CD14-positive monocyte (primary cell): Measurements from ENCODE around the gene SYTL4. TPM values are rescaled to one million over a fixed set of nuclear protein-coding genes. Genes with fewer than 3 reads are reported as not detected.
"Not testable (repeated sequence)": the region's sequence is repeated elsewhere in the genome, so short reads cannot be mapped to it uniquely, and the experiment has no call there.

Source experiments
- DNase-seq, 3 donors: peaks; one replicate each; pipeline ENCODE4 v3.0.0-alpha.2; 2011 to 2022
- H2AFZ ChIP-seq: 2 replicates; pipeline ENCODE4 v1.6.0; 2012; ENCODE audit warnings: mild to moderate bottlenecking, low read depth, low read length, inconsistent platforms; ENCODE audit not compliant: insufficient read depth, poor library complexity, severe bottlenecking
- H3K27ac ChIP-seq, 2 donors: 1 replicate in 1 of 2; 2 replicates in 1 of 2; pipeline ENCODE4 v1.5.1; 2012 to 2013; ENCODE audit warnings: low read length in 2 of 2, control low read depth in 1 of 2, inconsistent platforms in 1 of 2, low read depth in 1 of 2, mild to moderate bottlenecking in 1 of 2
- H3K27me3 ChIP-seq, 2 donors: one replicate each; pipeline versions ENCODE4 v1.6.0 to v1.6.1; 2011 to 2013; ENCODE audit warnings: low read length in 2 of 2; ENCODE audit not compliant: control insufficient read depth in 2 of 2, insufficient read depth in 2 of 2
- H3K36me3 ChIP-seq, 2 donors: replicated peaks in 1 of 2; 1 replicate in 1 of 2; 2 replicates in 1 of 2; pipeline versions ENCODE4 v1.5.1 to v1.6.1; 2012 to 2013; ENCODE audit warnings: low read length in 2 of 2, control low read depth in 1 of 2, inconsistent platforms in 1 of 2, mild to moderate bottlenecking in 1 of 2; ENCODE audit not compliant: insufficient read depth in 2 of 2, control insufficient read depth in 1 of 2
- H3K4me1 ChIP-seq, 2 donors: 1 replicate in 1 of 2; 2 replicates in 1 of 2; pipeline versions ENCODE4 v1.5.1 to v1.6.1; 2012 to 2013; ENCODE audit warnings: low read length in 2 of 2, control low read depth in 1 of 2, inconsistent platforms in 1 of 2, mild to moderate bottlenecking in 1 of 2, moderate library complexity in 1 of 2; ENCODE audit not compliant: insufficient read depth in 2 of 2, control insufficient read depth in 1 of 2
- H3K4me2 ChIP-seq: replicated peaks from 2 replicates; pipeline ENCODE3; 2012; ENCODE audit warnings: low read length, moderate library complexity, mild to moderate bottlenecking; ENCODE audit not compliant: poor library complexity, severe bottlenecking; ENCODE audit errors: extremely low read depth
- H3K4me3 ChIP-seq, 3 experiments: fragments of 200-600 bp in 1 of 3; sonication (generic) in 1 of 3; replicated peaks in 1 of 3; 1 replicate in 2 of 3; 2 replicates in 1 of 3; pipeline ENCODE4 v1.5.1; 2011 to 2013; ENCODE audit warnings: low read length in 3 of 3, mild to moderate bottlenecking in 3 of 3, control low read depth in 2 of 3, low read depth in 2 of 3, inconsistent platforms in 1 of 3, moderate library complexity in 1 of 3
- H3K79me2 ChIP-seq: 2 replicates; pipeline ENCODE4 v1.6.0; 2012; ENCODE audit warnings: mild to moderate bottlenecking, control low read depth, inconsistent platforms, low read length, moderate library complexity; ENCODE audit not compliant: insufficient read depth
- H3K9ac ChIP-seq: 2 replicates; pipeline ENCODE4 v1.6.0; 2017; ENCODE audit warnings: low read length, mild to moderate bottlenecking; ENCODE audit not compliant: insufficient read depth, poor library complexity, severe bottlenecking
- H3K9me3 ChIP-seq, 2 donors: replicated peaks in 1 of 2; 1 replicate in 1 of 2; 2 replicates in 1 of 2; pipeline versions ENCODE4 v1.5.1 to v1.6.1; 2012 to 2013; ENCODE audit warnings: low read length in 2 of 2, control low read depth in 1 of 2; ENCODE audit not compliant: control insufficient read depth in 1 of 2, insufficient read depth in 1 of 2
- H4K20me1 ChIP-seq: 2 replicates; pipeline ENCODE4 v1.6.0; 2012; ENCODE audit warnings: mild to moderate bottlenecking, low read length, control low read depth, moderate library complexity; ENCODE audit not compliant: insufficient read depth
- H3K27ac Mint-ChIP-seq, 7 donors: one replicate each; pipeline ENCODE4 v1.8.0; 2020; ENCODE audit warnings: mild to moderate bottlenecking in 7 of 7, mixed read lengths in 7 of 7, moderate library complexity in 6 of 7, inconsistent platforms in 2 of 7
- H3K27me3 Mint-ChIP-seq, 3 donors: one replicate each; pipeline ENCODE4 v1.8.0; 2021 to 2022; ENCODE audit warnings: low read depth in 3 of 3, mild to moderate bottlenecking in 3 of 3, mixed read lengths in 3 of 3, moderate library complexity in 3 of 3, inconsistent platforms in 1 of 3
- H3K36me3 Mint-ChIP-seq, 2 donors: one replicate each; pipeline ENCODE4 v1.8.0; 2020; ENCODE audit warnings: mixed read lengths in 2 of 2, inconsistent platforms in 1 of 2, mild to moderate bottlenecking in 1 of 2
- H3K4me1 Mint-ChIP-seq: one replicate; pipeline ENCODE4 v1.8.0; 2020; ENCODE audit warnings: mild to moderate bottlenecking, mixed read lengths
- H3K4me3 Mint-ChIP-seq, 2 donors: one replicate each; pipeline ENCODE4 v1.8.0; 2020; ENCODE audit warnings: mild to moderate bottlenecking in 2 of 2, mixed read lengths in 2 of 2, moderate library complexity in 1 of 2
- H3K9me3 Mint-ChIP-seq, 7 donors: one replicate each; pipeline ENCODE4 v1.8.0; 2020 to 2022; ENCODE audit warnings: mixed read lengths in 7 of 7, mild to moderate bottlenecking in 6 of 7, moderate library complexity in 6 of 7, inconsistent platforms in 2 of 7
- WGBS: methylation state at CpG from one replicate; pipeline ENCODE4 v1.1.5; 2013; ENCODE audit warnings: missing lambda C conversion rate; ENCODE audit not compliant: insufficient coverage; 5-methylcytosine and 5-hydroxymethylcytosine counted together
- intact Hi-C, 2 donors: fragments of 100-400 bp; cut with micrococcal nuclease; formaldehyde crosslinking; loops; one replicate each; pipeline versions ENCODE4 v1.15.0 to v1.15.1; 2023
- polyA minus RNA-seq: library from RNA; depleted of rRNA, polyadenylated mRNA; stranded (reverse); fragments of >200 nt; gene quantifications from 2 replicates; pipeline ENCODE4 v1.2.3, GENCODE V29; 2012
- polyA plus RNA-seq, 3 donors: library from polyadenylated mRNA; depleted of rRNA in 1 of 3; unstranded in 2 of 3; stranded (reverse) in 1 of 3; fragments of 300-500 nt in 2 of 3; fragments of >200 nt in 1 of 3; fragmentation: Illumina TruSeq in 2 of 3; gene quantifications; 1 replicate in 2 of 3; 2 replicates in 1 of 3; pipeline ENCODE4 v1.2.3, GENCODE V29; 2012 to 2021
- total RNA-seq, 12 experiments: library from RNA in 1 of 12; stranded (reverse) in 1 of 12; fragments of 120-200 nt in 1 of 12; gene quantifications; one replicate each; pipeline ENCODE4 v1.2.4 and lab custom pipeline; 2013 to 2026; ENCODE audit warnings: mixed read lengths in 6 of 12, inconsistent platforms in 1 of 12
- TF ChIP-seq, protein P1 (sequence below): fragments of 200-600 bp; IDR thresholded peaks from one replicate; pipeline ENCODE4 v1.8.0; 2022; ENCODE audit warnings: antibody characterized with exemption, mild to moderate bottlenecking

The SYTL4 gene
- total RNA-seq (2013): 0.25 TPM
- under 1 TPM in 1 of 3 donors, not detected in 2; 0.17 TPM for polyA plus RNA-seq
- not detected in 2 replicates for polyA minus RNA-seq
- total RNA-seq (lab: John Stamatoyannopoulos, UW): 0 to 3.0 (median 0.08) reads per million in 11 experiments

DNA sequence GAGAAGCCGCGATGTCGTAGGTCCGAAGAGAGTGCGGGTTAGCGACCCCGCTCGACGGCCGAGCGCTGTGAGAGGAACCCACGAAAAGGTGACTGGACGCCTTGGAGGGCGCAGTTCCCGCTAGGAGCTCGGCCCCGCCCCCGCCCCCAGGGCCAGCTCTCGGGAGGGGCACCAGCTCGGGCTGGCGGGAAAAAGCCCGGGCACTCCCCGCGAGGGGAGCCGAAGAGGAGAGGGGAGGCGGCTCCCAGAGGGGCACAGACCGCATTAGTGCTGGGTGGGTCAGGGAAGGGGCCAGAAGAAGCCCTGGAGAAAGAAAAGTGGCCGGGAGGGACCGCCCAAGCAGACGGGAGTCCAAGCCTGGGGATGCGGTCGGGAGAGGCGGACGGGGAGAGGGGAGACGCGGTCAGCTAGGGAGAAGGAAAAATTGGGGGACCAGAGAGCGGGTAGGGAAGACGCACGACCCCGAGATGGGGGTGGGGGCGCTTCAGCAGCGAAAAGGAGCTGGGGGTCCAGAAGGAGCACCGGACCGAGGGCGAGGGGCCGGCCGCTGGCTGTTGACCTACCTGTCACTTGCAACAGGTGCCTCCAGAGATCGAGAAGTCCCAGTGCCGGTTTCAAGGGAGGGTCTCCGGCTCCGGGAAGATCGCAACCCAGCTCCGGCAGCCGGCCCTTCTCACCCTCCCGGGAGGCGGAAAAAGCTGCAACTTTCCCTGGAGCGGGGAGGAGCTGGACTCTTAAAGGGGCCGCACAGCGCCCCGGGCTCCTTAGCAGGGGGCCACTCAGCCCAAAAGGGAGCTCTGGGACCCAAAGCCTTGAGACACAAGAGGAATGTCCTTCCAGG is at the start of gene SYTL4:
TSS of gene SYTL4 (minus strand) at position 681 of the 841 bp plus-strand sequence. CDS start 30,084 bp downstream, outside the sequence.
- no peak within 1 kb of the TSS for H3K9ac ChIP-seq
- peaks cover 0 to 5% of the 10 kb centered on the region in 2 donors for H3K4me1 ChIP-seq
- DNase-seq: no peak
- H3K36me3 ChIP-seq: no peaks in the 10 kb centered on the region
- H3K9me3 Mint-ChIP-seq: peaks cover 0 to 10% (median 0%) of the 10 kb centered on the region in 7 donors
- peaks cover 2% of the 10 kb centered on the region for H3K4me1 Mint-ChIP-seq
- peak within 1 kb of the TSS; percentile 47 to 86 for H3K4me3 Mint-ChIP-seq
- no peak within 1 kb of the TSS for H3K27ac ChIP-seq
- intact Hi-C loops: no loop called here
- H2AFZ ChIP-seq: peak within 1 kb of the TSS; percentile 20
- no peaks in the 10 kb centered on the region for H3K9me3 ChIP-seq
- H3K36me3 Mint-ChIP-seq: no peaks in the 10 kb centered on the region
- H3K27me3 Mint-ChIP-seq: peaks cover 32 to 49% (median 42%) of the 10 kb centered on the region in 3 donors
- TF ChIP-seq, protein P1, sequence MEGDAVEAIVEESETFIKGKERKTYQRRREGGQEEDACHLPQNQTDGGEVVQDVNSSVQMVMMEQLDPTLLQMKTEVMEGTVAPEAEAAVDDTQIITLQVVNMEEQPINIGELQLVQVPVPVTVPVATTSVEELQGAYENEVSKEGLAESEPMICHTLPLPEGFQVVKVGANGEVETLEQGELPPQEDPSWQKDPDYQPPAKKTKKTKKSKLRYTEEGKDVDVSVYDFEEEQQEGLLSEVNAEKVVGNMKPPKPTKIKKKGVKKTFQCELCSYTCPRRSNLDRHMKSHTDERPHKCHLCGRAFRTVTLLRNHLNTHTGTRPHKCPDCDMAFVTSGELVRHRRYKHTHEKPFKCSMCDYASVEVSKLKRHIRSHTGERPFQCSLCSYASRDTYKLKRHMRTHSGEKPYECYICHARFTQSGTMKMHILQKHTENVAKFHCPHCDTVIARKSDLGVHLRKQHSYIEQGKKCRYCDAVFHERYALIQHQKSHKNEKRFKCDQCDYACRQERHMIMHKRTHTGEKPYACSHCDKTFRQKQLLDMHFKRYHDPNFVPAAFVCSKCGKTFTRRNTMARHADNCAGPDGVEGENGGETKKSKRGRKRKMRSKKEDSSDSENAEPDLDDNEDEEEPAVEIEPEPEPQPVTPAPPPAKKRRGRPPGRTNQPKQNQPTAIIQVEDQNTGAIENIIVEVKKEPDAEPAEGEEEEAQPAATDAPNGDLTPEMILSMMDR: no peak
- H4K20me1 ChIP-seq: no peaks in the 10 kb centered on the region
- peak within 1 kb of the TSS; percentile 45 for H3K4me2 ChIP-seq
- no peaks in the 10 kb centered on the region for H3K79me2 ChIP-seq
- no peak within 1 kb of the TSS for H3K27ac Mint-ChIP-seq
- peaks cover 23 to 33% of the 10 kb centered on the region in 2 donors for H3K27me3 ChIP-seq
- peak within 1 kb of the TSS in 1 of 3 experiments; percentile 14 for H3K4me3 ChIP-seq
- under 1% methylated on average over 39 of the region's 60 CpGs for WGBS

- not testable (repeated sequence) for H3K4me3 Mint-ChIP-seq
Measured at GRCh38 chrX:100769439-100769838, 37.5 kb upstream of the SYTL4 start.

More at GRCh38 chrX:100769439-100769838, 37.5 kb upstream of the SYTL4 start:
- H3K79me2 ChIP-seq, H3K9me3 ChIP-seq, H3K27ac Mint-ChIP-seq, H3K4me2 ChIP-seq, H3K27ac ChIP-seq, H3K36me3 Mint-ChIP-seq, DNase-seq, H3K27me3 ChIP-seq, H2AFZ ChIP-seq, H3K4me1 Mint-ChIP-seq, H3K4me3 ChIP-seq, H3K36me3 ChIP-seq, H3K9me3 Mint-ChIP-seq, H4K20me1 ChIP-seq, H3K9ac ChIP-seq, H3K4me1 ChIP-seq: not testable (repeated sequence)
- H3K27me3 Mint-ChIP-seq: peaks cover 4 to 11% (median 6%) of the 10 kb centered on the region in 3 donors
- intact Hi-C loops: loop anchor here (5.0 kb wide), 2 partner anchors 82 to 257 kb away; no protein-coding TSS in a partner anchor
- no CpG with 5 or more reads among the region's 6 CpGs for WGBS
